Measurements from ENCODE around the gene ACSS1.

Gene ACSS1

DNA sequence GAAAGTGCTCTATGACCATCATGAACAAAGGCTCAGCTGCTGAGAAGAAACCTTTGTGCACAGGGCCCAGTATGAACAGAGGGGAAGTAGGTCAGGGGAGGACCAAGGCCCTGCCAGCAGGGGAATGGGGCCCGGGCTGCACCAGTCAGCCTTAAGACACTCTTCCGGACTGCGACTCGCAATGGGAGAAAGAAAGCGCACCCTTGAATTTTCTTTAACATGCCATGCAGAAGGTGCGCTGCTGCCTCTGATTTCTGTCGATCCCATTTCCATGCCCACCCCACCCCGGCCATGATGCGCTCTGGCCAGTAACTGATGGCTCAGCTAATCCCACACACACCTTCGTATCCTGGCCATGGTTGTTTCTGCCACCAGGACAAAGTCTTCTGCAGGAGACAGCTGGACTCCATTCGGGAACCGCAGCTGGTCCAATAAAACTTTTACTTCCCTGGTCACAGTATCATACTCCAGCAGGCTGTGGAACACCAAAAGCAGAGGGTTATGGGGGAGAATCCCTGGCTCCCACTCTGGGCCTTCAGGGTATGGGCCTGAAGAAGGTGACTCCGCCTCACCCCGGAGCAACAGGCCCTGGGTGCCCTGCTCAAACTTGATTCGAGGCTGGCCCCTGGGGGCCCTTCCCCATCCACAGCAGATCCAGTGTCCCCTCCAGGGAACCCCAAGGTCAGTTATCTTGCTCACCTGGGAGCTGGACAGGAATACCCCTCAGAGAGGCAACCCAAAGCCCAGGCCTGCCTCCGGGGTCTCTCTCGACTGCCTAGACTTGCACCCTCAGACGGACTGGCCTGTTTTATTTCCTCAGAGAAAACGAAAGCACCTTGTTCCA lies 88.5 kb downstream of the ACSS1 start:
- DNase-seq (ENCODE audit: low read depth) = no peak
- no peak for TF ChIP-seq CTCF (IDR thresholded peaks at IDR 0.05; ENCODE audit: control insufficient read depth, insufficient read depth, low read depth, low read length, missing control alignments)
- H3K4me3 ChIP-seq (ENCODE audit: control insufficient read depth, low read depth, low read length) = no peak overlapping the region

DNA sequence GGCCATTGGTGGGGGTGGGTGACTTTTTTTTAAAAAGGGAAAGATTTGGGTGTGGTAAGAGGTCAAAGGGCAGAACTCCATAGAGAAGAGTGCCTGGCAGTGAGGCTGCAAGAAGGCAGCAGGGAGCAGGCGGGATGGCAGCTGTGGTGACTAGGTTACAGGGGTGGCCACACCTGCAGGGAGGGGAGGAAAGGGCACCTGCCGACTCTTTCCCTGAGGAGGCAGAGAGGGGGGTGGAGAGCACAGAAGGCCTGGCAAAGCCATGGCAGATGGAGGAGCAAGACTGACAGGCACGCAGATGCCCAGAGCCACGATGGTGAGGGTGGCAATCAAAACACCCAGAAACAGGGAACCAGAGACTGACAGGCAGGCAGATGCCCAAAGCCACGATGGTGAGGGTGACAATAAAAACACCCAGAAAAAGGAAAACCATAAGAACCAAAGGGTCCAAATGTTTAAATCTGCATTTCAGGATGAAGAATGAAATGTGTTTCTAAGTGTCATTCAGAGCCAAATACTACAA lies 89.6 kb downstream of the ACSS1 start:
- H3K4me3 ChIP-seq (ENCODE audit: control insufficient read depth, low read depth, low read length) = no peak overlapping the region
- DNase-seq (ENCODE audit: low read depth) = no peak
- no peak for TF ChIP-seq CTCF (IDR thresholded peaks at IDR 0.05; ENCODE audit: control insufficient read depth, insufficient read depth, low read depth, low read length, missing control alignments)

DNA sequence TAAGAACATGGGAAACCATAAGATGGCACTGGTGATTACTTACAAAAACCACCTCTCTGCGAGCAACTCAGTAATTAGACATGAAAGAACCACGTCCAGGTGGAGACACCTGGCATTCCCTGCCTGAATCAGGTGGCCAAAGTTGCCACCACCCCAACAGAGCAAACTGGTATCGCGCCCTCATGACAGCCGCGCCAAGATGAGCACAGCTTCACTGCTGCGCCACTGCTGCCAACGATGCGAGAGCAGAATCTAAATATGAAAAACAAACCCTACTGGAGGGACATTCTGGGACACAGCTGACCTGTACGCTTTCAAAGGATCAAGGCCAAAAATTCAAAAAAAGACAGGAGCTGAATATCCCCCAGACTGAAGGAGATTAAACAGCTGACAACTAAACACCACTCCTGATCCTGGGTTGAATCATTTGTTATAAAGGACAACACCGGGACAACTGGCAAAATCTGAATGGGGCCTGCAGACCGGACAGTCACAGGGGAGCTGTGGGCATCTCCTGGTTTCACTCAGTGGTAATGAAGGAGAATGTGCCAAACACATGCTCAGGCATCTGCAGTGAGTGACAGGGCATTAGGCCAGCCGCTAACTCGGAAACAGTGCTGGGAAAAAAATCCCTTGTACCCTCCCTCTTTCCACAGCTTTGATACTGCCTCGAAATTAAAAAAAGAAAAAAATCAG lies 91.5 kb downstream of the ACSS1 start:
- H3K4me3 ChIP-seq (ENCODE audit: control insufficient read depth, low read depth, low read length) = no peak overlapping the region
- TF ChIP-seq CTCF (IDR thresholded peaks at IDR 0.05; ENCODE audit: control insufficient read depth, insufficient read depth, low read depth, low read length, missing control alignments) = no peak
- no peak for DNase-seq (ENCODE audit: low read depth)

- no peak overlapping the region for H3K4me3 ChIP-seq (ENCODE audit: control insufficient read depth, low read depth, low read length)
- no peak for DNase-seq (ENCODE audit: low read depth)
- TF ChIP-seq CTCF (IDR thresholded peaks at IDR 0.05; ENCODE audit: control insufficient read depth, insufficient read depth, low read depth, low read length, missing control alignments) = no peak
These were observed 92.6 kb downstream of the ACSS1 start for GRCh38 chr20:24965065-24965919.

GRCh38 chr20:24964506-24964840 lies 93.5 kb downstream of the ACSS1 start:
- no peak for TF ChIP-seq CTCF (IDR thresholded peaks at IDR 0.05; ENCODE audit: control insufficient read depth, insufficient read depth, low read depth, low read length, missing control alignments)
- no peak for DNase-seq (ENCODE audit: low read depth)
- H3K4me3 ChIP-seq (ENCODE audit: control insufficient read depth, low read depth, low read length) = no peak overlapping the region

All from AG09309 (cell line).